C4-2B (cell line): Measurements from ENCODE around the gene SND1.

ENCODE experiments used
- CTCF ChIP-seq: fragments of 450-650 bp; conservative IDR thresholded peaks from 2 replicates; pipeline ENCODE4 v1.5.1; 2017; ENCODE audit warnings: mild to moderate bottlenecking
- ZFX ChIP-seq: fragments of 450-650 bp; IDR thresholded peaks from 2 replicates; pipeline ENCODE4 v1.6.1; 2017

GRCh38 chr7:127996253-127997071 is 344.5 kb downstream of the SND1 start:
- TF ChIP-seq CTCF (no peak), ZFX (no peak)
